ENCODE measurements around the gene NUP88.

GRCh38 chr17:5405400-5405799, 14.1 kb downstream of the NUP88 start:
- TF ChIP-seq CTCF (IDR thresholded peaks at IDR 0.05) = no peak
- no peak for TF ChIP-seq REST (IDR thresholded peaks at IDR 0.05; ENCODE audit: insufficient read depth in 1 of 2, low read depth in 2 of 2, low read length in 1 of 2)
- TF ChIP-seq POLR2AphosphoS5 (IDR thresholded peaks at IDR 0.05; ENCODE audit: low read depth, low read length) = no peak
- no peak for TF ChIP-seq SIN3A (IDR thresholded peaks at IDR 0.05; ENCODE audit: borderline replicate concordance, insufficient read depth, low read depth, low read length)

Measured in Panc1 (cell line).